ENCODE measurements around the gene SLC16A10.

Gene SLC16A10

GRCh38 chr6:111265842-111266241 is 178.5 kb downstream of the SLC16A10 start:
- no peak for DNase-seq

- DNase-seq = no peak
Observed at GRCh38 chr6:111266276-111266675, 179.0 kb downstream of the SLC16A10 start.

- no peak for DNase-seq
Observed at GRCh38 chr6:111267764-111268333, 180.5 kb downstream of the SLC16A10 start.

- no peak for DNase-seq
Observed at GRCh38 chr6:111269401-111269970, 182.2 kb downstream of the SLC16A10 start.

- DNase-seq = no peak
Observed at GRCh38 chr6:111270121-111270520, 182.8 kb downstream of the SLC16A10 start.

- no peak for DNase-seq
Observed at GRCh38 chr6:111274593-111275217, 187.4 kb downstream of the SLC16A10 start.

GRCh38 chr6:111276335-111276734 is 189.0 kb downstream of the SLC16A10 start:
- no peak for DNase-seq

GRCh38 chr6:111276736-111277135 is 189.4 kb downstream of the SLC16A10 start:
- no peak for DNase-seq

- no peak for DNase-seq
Observed at GRCh38 chr6:111277819-111278218, 190.5 kb downstream of the SLC16A10 start.

- no peak for DNase-seq
Observed at GRCh38 chr6:111278731-111279130, 191.4 kb downstream of the SLC16A10 start.

GRCh38 chr6:111280445-111280955 is 193.2 kb downstream of the SLC16A10 start:
- DNase-seq = no peak

Data from activated CD4-positive, alpha-beta T cell treated with anti-CD3 and anti-CD28 coated beads for 1 hour (primary cell).